ENCODE measurements around the gene CRYBB1.

CRYBB1 gene

DNA sequence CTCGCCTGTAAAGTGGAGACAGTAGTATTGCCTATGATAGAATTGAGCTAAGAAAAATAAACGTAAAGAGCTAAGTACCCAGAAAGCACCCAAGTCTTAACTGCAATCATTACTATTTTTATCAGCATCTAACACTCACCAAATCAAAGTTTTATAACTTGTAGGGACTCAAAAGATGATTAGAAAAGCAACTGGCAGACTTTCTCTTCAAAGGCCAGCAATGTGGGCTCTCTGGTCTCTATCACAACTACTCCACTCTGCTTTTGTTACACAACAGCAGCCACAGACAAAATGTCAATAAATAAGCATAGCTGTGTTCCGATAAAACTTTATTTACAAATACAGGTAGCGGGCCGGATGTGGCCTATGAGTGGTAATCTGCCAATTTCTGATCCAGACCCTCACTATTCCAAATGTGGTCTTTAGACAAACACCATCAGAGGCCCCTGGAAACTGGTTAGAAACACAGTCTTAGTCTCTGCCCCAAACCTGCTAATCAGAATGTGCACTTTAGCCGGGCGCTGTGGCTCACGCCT is 36.1 kb downstream of the CRYBB1 start:
- no peak for DNase-seq (ENCODE audit: low read depth in 2 of 3, low spot score in 2 of 3)

DNA sequence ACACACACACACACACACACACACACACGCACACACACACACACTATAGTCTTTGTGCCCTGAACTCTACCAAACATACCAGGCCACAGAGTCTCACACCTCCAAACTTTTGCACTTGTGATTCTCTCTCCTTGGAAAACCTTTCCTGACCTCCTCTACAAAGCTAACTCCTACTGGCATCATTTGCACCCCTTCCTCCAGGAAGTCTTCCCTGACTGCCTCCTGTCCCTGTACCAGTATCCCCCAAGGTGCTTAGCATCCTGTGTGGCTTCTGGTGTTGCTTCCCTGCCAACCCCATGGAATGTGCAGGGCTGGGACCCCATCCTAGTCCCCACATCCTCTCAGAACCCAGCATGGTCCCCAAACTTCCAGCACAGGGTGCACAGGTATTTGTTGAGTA is 36.8 kb downstream of the CRYBB1 start:
- DNase-seq (ENCODE audit: low read depth in 2 of 3, low spot score in 2 of 3): no peak

DNA sequence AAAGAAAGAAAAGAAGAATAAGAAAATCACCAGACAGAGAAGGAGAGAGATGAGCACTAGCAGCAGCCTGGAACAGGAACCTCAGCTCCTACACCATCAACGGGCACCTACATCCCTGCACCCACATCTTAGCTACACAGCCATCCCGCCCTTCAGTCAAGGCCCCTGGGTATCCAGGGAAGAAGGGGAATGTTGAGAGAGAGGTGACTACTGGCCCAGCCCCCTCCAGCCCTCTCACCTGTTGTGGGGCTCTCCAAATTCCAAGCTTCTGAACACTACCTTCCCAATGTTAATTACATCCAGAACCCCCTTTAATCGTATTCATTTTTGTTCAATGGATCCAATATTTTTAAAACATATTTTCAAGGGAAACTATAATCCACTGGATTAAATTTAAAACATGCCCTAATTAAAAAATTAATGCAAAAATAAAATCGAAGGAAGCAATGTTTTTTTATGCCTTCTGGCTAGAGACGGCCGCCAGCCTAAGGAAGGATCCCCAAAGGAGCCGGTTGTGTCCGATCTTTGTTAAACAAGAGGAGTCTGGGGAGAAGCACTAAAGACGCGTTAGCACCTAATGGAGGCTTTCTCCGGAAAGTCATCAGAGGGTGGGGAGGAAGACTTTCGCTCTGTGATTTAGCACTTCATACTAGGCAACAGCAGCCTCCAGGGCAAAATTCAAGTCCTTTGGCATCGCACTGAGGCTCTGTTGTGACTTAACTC is 37.4 kb downstream of the CRYBB1 start:
- no peak for DNase-seq (ENCODE audit: low read depth in 2 of 3, low spot score in 2 of 3)

DNA sequence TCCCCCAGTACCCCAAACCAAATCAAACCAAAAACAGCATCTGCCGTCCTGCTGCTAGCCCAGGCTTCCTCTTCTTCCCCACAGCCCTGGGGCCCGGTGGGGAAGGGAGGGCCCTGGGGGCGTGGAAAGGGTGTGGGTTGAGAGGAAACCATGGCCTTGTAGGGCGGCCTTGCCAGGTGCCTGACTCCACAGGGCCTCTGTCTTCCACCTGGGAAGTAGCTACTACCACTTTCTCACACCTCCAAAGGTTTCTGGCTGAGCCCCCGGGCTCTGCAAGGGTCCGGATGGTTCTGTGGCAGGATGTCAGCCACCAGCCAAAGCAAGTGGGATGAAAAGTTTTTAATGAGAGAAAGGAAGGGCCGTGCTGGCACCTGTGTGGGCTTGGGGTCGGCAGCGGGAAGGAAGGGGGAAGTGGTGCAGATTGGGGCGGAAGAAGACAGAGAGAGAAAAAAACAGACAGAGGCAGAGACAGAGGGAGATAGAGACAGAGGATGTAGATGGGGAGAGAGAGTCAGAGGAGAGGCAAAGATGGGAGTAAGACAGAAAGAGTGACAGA is 38.4 kb downstream of the CRYBB1 start:
- no peak for DNase-seq (ENCODE audit: low read depth in 2 of 3, low spot score in 2 of 3)

DNA sequence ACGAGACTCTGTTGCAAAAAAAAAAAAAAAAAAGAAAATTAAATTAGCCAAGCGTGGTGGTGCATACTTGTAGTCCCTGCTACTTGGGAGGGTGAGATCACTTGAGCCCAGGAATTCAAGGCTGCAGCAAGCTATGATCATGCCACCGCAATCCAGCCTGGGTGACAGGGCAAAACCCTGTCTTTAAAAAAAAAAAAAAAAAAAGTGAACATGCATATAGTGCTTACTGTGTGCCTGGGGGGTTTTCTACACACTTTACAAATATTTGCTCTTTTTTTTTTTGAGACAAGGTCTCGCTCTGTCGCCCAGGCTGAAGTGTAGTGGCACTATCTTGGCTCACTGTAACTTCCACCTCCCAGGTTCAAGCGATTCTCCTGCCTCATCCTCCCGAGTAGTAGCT is 40.7 kb downstream of the CRYBB1 start:
- no peak for DNase-seq (ENCODE audit: low read depth in 2 of 3, low spot score in 2 of 3)

DNA sequence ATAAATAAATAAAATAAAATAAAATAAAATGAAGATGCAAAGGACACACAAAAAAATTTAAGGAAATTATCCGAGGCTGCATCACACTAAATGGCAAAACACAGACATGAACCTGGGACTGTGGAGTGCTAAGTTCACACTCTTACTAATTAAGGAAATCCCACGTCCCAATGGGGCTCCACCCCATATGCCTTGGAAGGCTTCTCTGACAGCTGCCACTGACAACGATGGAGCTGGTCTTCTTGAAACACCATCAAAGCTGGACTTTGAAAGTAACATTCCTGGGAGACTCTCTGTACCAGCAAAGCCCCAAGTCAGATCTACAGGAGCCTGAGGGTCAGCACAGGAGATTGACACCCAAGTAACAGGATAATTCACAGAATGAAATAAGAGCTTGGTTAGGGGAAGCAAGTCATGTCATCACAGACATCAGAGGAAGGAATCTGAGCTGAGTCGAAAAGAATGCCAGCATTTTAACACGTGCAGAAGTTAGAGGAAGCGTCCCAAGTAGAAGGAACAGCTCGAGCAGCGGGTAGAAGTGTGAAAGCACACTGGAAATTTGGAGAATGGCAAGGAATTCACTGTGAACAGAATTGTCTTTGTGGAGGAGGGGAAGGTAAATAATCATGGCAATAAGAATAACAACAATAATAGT is 41.7 kb downstream of the CRYBB1 start:
- DNase-seq (ENCODE audit: low read depth in 2 of 3, low spot score in 2 of 3): no peak

DNA sequence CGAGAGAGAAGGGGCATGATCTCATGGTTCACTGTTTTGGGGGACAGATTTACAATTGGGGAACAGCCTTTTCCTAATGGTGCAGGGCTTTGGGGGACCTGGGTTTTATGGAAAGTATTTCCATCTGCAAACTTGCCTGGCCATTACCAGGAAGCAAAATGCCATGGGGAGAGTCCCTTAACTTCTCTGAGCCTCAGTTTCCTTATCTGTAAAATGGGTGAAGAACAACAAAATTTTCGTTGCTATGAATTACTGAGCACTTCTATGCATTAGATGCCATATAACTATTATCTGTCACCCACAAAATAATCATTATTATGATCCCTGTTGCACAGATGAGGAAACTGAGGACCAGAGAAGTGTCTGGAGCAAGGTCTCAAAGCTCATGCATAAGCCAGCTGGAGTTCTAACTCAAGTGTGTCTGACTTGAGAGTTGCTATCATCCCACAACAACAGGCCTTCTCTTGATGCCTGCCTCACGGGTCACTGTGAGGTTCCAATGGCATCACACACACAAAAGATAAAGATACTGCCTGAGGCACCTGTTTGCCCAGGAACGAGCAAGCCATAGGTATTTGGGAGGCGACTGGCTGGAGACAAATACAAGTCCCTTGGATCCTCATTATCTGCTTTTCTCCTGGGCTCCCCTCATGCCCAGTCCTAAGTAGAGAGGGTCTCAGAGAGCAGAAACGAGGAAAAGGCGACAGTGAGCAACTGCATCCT is 43.7 kb downstream of the CRYBB1 start:
- DNase-seq (ENCODE audit: low read depth in 2 of 3, low spot score in 2 of 3): no peak

DNA sequence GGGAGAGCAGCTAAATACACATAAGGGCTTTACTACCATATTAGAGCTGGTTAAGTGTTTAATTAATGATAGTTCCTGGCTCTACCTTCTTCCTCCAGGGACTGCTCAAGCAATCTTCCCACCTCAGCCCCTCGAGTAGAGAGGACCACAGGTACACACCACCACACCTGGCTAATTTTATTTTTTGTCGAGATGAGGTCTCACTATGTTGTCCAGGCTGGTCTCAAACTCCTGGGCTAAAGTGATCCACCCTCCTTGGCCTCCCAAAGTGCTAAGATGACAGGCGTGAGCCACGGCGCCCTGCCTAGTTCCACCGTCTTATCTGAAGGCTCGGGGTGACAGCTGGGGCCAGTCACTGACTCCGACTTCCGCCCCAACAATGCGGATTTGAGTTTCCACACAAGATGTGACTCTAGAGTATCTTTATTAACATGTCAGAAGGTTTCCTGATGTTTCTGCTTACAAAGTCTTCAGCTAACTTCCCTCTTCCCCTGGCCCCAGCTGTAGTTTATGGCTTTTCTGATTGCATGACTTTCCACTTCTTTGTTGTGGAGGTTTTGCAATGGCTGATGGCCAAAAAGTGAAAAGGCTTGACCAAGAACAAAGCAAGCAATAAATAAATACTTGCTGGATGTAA is 44.7 kb downstream of the CRYBB1 start:
- DNase-seq (ENCODE audit: low read depth in 2 of 3, low spot score in 2 of 3): no peak

DNA sequence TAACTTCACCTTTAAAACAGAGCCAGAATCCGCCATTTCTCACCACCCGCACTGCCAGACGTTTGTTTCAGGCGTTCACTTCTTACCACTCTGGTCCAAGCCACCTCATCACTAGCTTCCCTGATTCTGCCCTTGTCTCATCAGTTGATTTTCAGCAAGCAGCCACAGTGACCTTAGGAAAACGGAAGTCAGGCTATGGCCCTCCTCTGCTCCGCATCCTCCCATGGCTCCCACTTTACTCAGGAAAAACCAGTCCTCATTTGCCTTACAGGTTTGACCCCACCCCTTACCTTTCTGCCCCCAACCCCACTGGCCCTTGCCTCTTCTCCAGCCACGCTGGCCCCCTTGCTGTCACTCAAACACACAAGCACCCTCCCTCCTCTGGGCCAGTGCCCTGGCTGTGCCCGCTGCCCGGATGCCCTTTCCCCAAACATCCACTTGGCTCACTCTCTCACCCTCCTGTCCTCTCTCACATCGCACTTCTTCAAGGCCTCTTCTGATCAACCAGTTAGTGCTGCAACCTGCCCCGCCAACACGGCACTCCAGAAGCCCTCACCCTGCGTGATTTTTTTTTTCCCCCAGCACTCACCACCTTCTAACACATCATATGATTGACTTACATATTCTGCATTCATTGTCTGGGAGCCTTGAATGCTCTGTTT is 46.8 kb downstream of the CRYBB1 start:
- no peak for DNase-seq (ENCODE audit: low read depth in 2 of 3, low spot score in 2 of 3)

DNA sequence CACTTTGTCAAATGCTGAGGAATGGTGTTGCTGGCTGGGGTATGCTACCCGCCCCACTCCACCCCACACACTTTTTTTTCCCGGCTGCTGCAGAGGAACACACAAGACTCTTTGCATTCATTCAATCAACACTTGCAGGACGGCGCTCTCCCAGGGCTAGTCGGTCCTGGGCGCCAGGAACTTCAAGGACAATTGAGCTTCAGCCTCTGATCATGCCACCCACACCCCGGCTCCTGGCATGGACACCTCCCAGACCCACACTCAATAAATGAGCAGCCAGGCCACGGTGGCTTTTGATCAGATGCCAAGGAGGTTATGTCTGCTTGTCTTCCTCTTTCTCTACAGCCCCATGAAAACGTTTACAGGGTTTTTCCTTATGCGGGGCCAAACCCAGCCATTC is 47.7 kb downstream of the CRYBB1 start:
- DNase-seq (ENCODE audit: low read depth in 2 of 3, low spot score in 2 of 3): no peak

DNA sequence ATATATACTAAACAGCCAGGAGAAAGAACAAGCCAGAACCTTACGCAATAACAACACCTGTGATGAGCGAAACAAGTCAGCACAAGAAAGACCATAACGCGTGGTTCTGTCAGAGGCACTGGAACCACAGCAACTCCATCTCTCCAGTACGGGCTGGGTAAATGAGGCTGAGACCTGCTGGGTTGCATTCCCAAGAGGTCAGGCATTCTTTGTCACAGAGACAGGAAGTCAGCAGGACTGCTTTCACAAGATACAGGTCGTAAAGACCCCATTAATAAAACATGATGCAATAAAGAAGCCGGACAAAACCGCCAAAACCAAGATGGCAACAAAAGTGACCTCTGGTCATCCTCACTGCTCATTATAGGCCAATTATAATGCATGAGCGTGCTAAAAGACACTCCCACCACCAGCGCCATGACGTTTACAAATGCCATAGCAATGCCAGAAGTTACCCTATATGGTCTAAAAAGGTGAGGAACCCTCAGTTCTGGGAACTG is 49.6 kb downstream of the CRYBB1 start:
- DNase-seq (ENCODE audit: low read depth in 2 of 3, low spot score in 2 of 3): no peak

DNA sequence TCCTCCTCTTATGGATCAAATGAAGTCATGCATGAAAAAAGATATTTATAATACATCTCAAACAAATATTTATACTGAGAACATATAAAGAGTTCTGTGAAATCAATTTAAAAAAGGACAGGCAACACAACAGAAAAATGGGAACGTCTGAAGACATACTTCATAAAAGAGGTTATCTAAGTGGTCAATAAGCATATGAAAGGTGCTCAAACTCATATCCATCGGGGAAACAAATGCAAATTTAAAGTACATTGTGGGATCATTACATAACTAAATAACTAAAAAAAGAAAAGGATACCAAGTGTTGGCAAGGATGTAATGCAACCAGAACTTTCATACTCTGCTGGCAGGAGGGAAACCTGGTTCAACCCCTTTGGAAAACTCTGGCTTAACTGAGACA is 50.2 kb downstream of the CRYBB1 start:
- no peak for DNase-seq (ENCODE audit: low read depth in 2 of 3, low spot score in 2 of 3)

DNA sequence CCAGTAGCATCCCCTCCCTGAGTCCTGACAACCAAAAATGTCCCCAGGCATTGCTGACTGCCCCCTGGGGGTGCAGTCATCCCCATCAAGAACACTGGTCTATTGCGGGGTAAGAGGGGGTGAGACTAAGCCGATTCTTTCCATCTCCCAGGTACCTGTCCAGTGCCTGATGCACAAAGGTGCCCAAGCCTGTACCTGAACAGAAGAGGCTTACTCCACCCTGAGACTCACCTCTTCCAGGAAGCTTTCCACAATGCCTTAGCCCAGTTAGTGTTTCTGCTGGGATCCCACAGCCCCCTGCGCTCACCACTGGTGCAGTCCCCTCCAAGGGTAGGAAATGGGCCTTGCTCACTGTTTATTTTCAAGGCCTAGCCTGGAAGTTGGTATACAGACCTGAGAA is 50.8 kb downstream of the CRYBB1 start:
- DNase-seq (ENCODE audit: low read depth in 2 of 3, low spot score in 2 of 3): no peak

DNA sequence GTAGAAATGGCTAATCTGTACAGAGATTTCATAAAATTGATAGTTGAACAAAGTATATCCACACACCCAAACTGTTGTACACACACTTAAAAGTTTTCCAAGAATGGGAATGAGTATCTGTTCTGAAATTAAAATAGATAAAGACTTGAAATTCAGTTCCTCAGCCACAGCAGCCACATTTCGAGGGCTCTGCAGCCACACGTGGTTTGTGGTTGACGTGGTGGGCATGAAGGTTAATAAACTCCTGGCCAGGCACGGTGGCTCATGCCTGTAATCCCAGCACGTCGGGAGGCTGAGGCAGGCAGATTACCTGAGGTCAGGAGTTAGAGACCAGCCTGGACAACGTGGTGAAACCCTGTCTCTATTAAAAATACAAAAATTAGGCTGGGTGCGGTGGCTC is 51.9 kb downstream of the CRYBB1 start:
- no peak for DNase-seq (ENCODE audit: low read depth in 2 of 3, low spot score in 2 of 3)

DNA sequence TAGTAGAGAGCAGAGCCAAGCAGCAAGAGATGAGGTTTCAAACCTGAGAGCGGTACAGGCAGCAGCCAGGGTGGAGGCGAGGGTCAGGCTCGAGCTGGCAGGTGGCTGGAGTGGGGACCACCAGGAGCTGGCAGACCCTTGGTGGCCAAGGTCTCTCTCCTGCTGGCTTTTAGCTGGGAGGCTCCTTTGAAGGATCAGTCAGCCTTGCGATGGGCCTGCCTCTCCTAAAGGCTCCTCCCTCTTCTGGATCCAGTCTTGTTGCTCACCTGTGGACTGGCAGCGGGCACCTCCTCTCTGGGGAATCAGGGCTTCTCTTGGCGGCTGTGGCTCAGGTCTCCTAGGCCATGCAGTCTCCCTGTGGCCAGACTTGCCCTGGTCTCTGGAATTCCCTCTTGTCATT is 52.6 kb downstream of the CRYBB1 start:
- no peak for DNase-seq (ENCODE audit: low read depth in 2 of 3, low spot score in 2 of 3)

DNA sequence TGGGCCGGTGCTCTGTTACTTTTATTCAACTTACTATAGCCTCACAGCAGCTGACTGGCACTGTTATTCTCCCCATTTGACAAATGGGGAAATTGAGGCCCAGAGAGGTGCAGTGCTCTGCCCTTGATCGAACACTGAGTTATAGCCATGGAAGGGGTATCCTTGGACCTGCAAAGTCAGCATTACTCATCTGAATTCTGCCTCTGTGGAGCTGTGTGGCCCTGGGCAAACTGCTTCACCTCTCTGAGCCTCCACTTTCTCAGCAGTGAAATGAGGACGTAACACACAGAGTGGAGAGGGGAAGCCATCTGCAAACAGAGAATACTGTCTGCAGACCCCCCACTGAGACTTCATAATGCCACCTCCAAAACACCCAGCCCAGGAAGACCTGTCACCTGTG is 53.2 kb downstream of the CRYBB1 start:
- no peak for DNase-seq (ENCODE audit: low read depth in 2 of 3, low spot score in 2 of 3)

DNA sequence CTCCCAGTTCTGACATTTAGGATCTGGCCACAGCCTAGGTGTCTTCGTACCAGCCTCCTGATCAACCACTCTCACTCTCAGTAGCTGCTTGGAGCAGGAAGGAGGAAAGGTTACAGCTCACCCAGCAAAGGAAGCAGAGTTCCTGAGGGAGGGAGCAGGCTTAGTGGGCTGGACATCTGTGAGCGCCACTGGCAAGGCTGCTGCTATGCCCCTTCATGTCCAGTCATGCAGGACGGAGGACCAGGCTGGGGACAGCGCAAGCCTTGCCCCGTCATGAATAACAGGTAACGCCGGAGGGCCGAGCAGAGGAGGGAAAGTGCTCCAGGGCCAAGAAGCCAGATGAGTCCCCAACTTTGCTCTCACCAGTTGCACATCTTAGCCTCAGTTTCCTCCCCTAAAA is 53.6 kb downstream of the CRYBB1 start:
- no peak for DNase-seq (ENCODE audit: low read depth in 2 of 3, low spot score in 2 of 3)

DNA sequence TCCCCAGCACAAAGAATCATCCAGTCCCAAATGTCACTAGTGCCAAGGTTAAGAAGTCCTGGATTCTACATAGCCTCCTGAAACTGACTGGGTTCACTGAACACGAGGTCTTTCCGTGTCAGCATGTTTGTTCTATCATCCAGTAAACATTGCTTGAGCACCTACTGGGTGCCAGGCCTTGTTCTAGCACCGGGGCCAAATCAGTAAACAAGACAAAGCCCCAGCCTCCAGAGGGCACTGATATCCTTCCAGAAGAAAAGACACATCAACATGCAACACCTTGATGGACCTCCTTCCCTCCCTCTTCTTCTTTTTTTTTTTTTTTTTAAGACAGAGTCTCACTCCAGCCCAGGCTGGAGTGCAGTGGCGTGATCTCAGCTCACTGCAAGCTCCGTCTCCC is 54.8 kb downstream of the CRYBB1 start:
- DNase-seq (ENCODE audit: low read depth in 2 of 3, low spot score in 2 of 3): no peak

DNA sequence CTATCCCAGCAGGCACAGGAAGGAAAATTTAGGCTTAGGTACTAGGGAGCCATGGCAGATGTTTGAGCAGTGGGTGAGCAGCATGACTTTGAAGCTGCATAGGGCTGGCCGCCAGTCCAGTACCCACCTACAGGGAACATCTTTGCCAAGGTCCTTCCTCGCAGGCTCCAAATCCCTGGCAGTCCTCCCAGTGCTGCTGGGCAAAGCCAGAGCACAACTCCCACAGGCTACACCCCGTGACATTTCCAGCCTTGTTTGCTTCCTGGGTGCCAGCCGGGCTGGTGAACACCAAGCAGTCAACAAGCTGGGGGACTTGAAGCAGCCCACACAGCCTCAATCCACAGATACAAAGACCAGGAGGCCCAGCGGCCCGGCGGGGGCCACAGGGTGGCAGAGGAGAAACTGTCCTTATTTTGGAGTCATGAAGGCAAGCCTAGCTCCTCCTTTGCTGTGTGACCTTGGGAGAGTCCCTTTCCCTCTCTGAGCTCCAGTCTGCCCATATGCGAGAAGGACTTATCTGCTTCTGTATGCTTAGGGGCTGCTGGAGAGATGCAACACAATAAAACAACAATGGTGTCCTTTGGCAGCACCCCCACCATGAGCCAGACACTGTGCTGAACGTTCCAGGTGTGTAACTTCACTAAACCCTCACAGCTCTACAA is 55.9 kb downstream of the CRYBB1 start:
- no peak for DNase-seq (ENCODE audit: low read depth in 2 of 3, low spot score in 2 of 3)

DNA sequence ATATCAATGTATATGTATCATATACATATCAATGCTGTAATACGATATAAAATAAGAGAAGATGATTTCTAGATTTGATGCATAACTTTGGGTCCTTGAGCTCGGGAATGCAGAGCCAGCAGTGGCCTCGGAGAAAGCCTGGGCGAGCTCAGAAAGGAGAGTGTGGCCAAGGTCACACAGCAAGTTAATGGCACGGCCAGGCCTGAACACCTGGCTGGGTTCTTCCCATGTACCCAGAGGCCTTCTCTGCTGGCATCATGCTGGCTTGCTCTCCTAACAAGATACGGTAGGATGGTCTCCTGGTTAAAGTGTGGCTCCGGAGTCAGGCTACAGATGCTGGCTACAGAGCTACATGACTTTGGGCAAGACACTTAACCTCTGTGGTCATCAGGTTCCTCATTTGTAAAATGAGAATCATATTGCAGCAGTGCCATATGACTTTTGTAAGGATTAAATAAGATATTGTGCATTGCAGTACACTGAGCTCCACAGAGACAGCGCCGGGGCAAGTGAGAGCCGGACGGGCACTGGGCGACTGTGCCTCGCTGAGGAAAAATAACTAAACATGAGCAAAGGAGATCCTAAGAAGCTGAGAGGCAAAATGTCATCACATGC is 57.8 kb downstream of the CRYBB1 start:
- DNase-seq (ENCODE audit: low read depth in 2 of 3, low spot score in 2 of 3): no peak
